Fibroblast of skin of right biceps (primary cell): ENCODE results near the gene TPSB2.
"Not testable (repeated sequence)": the region's sequence is repeated elsewhere in the genome, so short reads cannot be mapped to it uniquely, and the experiment has no call there.

Source experiments
- DNase-seq: peaks from one replicate; pipeline ENCODE4 v3.0.0-alpha.2; 2013

The TPSB2 gene

GRCh38 chr16:1261131-1261892 lies 31.3 kb upstream of the TPSB2 start:
- no peak for DNase-seq

- DNase-seq = no peak
Measured at GRCh38 chr16:1260101-1260680, 30.2 kb upstream of the TPSB2 start.

- DNase-seq = no peak
Measured at GRCh38 chr16:1259760-1260068, 29.7 kb upstream of the TPSB2 start.

GRCh38 chr16:1258906-1259759 lies 29.1 kb upstream of the TPSB2 start:
- DNase-seq = no peak

GRCh38 chr16:1258225-1258600 lies 28.2 kb upstream of the TPSB2 start:
- no peak for DNase-seq

- DNase-seq = no peak
Measured at GRCh38 chr16:1257561-1258224, 27.7 kb upstream of the TPSB2 start.

- DNase-seq = no peak
Measured at GRCh38 chr16:1256874-1257322, 26.9 kb upstream of the TPSB2 start.

- DNase-seq = not testable (repeated sequence)
Measured at GRCh38 chr16:1256296-1256873, 26.4 kb upstream of the TPSB2 start.

- DNase-seq = not testable (repeated sequence)
Measured at GRCh38 chr16:1255276-1256122, 25.5 kb upstream of the TPSB2 start, which contains the start of gene TPSD1. TSS of gene TPSD1 (plus strand) at chr16:1256069. CDS start at chr16:1256281, 212 bp downstream.

- DNase-seq = not testable (repeated sequence)
Measured at GRCh38 chr16:1254821-1255220, 24.8 kb upstream of the TPSB2 start.

- not testable (repeated sequence) for DNase-seq
Measured at GRCh38 chr16:1253701-1254364, 23.8 kb upstream of the TPSB2 start.

GRCh38 chr16:1249031-1249755 lies 19.2 kb upstream of the TPSB2 start:
- not testable (repeated sequence) for DNase-seq

GRCh38 chr16:1247903-1248537 lies 18.0 kb upstream of the TPSB2 start:
- DNase-seq = not testable (repeated sequence)

- DNase-seq = no peak
Measured at GRCh38 chr16:1245452-1246020, 15.6 kb upstream of the TPSB2 start.

GRCh38 chr16:1244881-1245280 lies 14.9 kb upstream of the TPSB2 start:
- DNase-seq = no peak

GRCh38 chr16:1243907-1244850 lies 14.2 kb upstream of the TPSB2 start:
- not testable (repeated sequence) for DNase-seq

- not testable (repeated sequence) for DNase-seq
Measured at GRCh38 chr16:1243363-1243762, 13.4 kb upstream of the TPSB2 start.

GRCh38 chr16:1241081-1241480 lies 11.1 kb upstream of the TPSB2 start:
- not testable (repeated sequence) for DNase-seq
